PC-3 (cell line): ENCODE results near the gene DGKD. TPM values are rescaled to one million over a fixed set of nuclear protein-coding genes. Genes with fewer than 3 reads are reported as not detected.

Source experiments
- ATAC-seq: fragments of 200-7000 bp; cut with Tn5 transposase; 2 replicates; pipeline ENCODE4 v1.9.1; 2020; ENCODE audit warnings: mild to moderate bottlenecking, moderate library complexity
- BruUV-seq: library from RNA; stranded (reverse); fragments of 400-500 nt; replicated peaks from 2 replicates; lab custom pipeline; 2021; lab: Mats Ljungman, UMichigan
- CTCF ChIA-PET: fragments of 300-600 bp; sonication (Branson Sonifier 250); formaldehyde crosslinking; loops from one replicate; lab custom pipeline; 2022; ENCODE audit warnings: antibody characterized with exemption; lab: Charles Lee
- POLR2A ChIA-PET: fragments of 300-600 bp; sonication (Branson Sonifier 250); formaldehyde crosslinking; loops from one replicate; lab custom pipeline; 2022; ENCODE audit warnings: antibody characterized with exemption; ENCODE audit not compliant: unreplicated experiment; lab: Charles Lee
- DNase-seq: peaks from one replicate; pipeline ENCODE4 v3.0.0-alpha.2; 2015
- H2AFZ ChIP-seq: fragments of 300-600 bp; sonication (generic); 2 replicates; pipeline ENCODE4 v1.6.0; 2016; ENCODE audit warnings: antibody characterized with exemption, low read length
- H3F3A ChIP-seq: fragments of 300-600 bp; sonication (generic); one replicate; pipeline ENCODE4 v1.6.0; 2017; ENCODE audit warnings: antibody characterized with exemption, low read length, control low read depth, mild to moderate bottlenecking; ENCODE audit not compliant: unreplicated experiment
- H3K27ac ChIP-seq: fragments of 300-600 bp; sonication (generic); 2 replicates; pipeline ENCODE4 v1.5.1; 2016; ENCODE audit warnings: mild to moderate bottlenecking, low read length
- H3K27me3 ChIP-seq: fragments of 300-600 bp; sonication (generic); 2 replicates; pipeline ENCODE4 v1.6.1; 2016; ENCODE audit warnings: low read length, mixed read lengths
- H3K36me3 ChIP-seq: fragments of 300-600 bp; sonication (generic); 2 replicates; pipeline ENCODE4 v1.6.1; 2016; ENCODE audit warnings: low read depth, mixed run types, low read length, mixed read lengths
- H3K4me1 ChIP-seq: fragments of 300-600 bp; sonication (generic); 2 replicates; pipeline ENCODE4 v1.5.1; 2016; ENCODE audit warnings: low read length; ENCODE audit not compliant: insufficient read depth
- H3K4me2 ChIP-seq: fragments of 300-600 bp; sonication (generic); 2 replicates; pipeline ENCODE4 v1.6.0; 2016; ENCODE audit warnings: low read length
- H3K4me3 ChIP-seq: fragments of 300-600 bp; sonication (generic); 2 replicates; pipeline ENCODE4 v1.5.1; 2016; ENCODE audit warnings: mild to moderate bottlenecking, low read length, mixed read lengths
- H3K79me2 ChIP-seq: fragments of 300-600 bp; sonication (generic); 2 replicates; pipeline ENCODE4 v1.6.1; 2017; ENCODE audit warnings: low read length, mixed read lengths
- H3K9ac ChIP-seq: fragments of 300-600 bp; sonication (generic); 2 replicates; pipeline ENCODE4 v1.6.0; 2016; ENCODE audit warnings: mild to moderate bottlenecking, low read length
- H3K9me2 ChIP-seq: fragments of 300-600 bp; sonication (generic); replicated peaks from 2 replicates; pipeline ENCODE4 v1.6.1; 2016; ENCODE audit warnings: mixed run types, low read length, mixed read lengths
- H3K9me3 ChIP-seq: fragments of 300-600 bp; sonication (generic); 2 replicates; pipeline ENCODE4 v1.6.1; 2016; ENCODE audit warnings: low read length, mixed read lengths
- H4K20me1 ChIP-seq: fragments of 300-600 bp; sonication (generic); 2 replicates; pipeline ENCODE4 v1.6.1; 2016; ENCODE audit warnings: low read length, mixed read lengths
- CTCF ChIP-seq: fragments of 300-600 bp; sonication (generic); conservative IDR thresholded peaks from 2 replicates; pipeline ENCODE4 v1.5.1; 2017; ENCODE audit warnings: antibody characterized with exemption, low read depth, mild to moderate bottlenecking, low read length
- EZH2 ChIP-seq: fragments of 300-600 bp; sonication (generic); IDR thresholded peaks from one replicate; pipeline ENCODE4 v1.6.1; 2017; ENCODE audit warnings: antibody characterized with exemption, mild to moderate bottlenecking, low read length; ENCODE audit not compliant: unreplicated experiment
- EZH2phosphoT487 ChIP-seq: fragments of 300-600 bp; sonication (generic); IDR thresholded peaks from 2 replicates; pipeline ENCODE4 v1.6.1; 2018; ENCODE audit warnings: mild to moderate bottlenecking, antibody characterized with exemption, low read length, borderline replicate concordance
- intact Hi-C: fragments of 100-400 bp; cut with micrococcal nuclease; formaldehyde crosslinking; loops from 2 replicates; pipeline ENCODE4 v1.9.0; 2023
- total RNA-seq: library from RNA; depleted of rRNA; stranded (reverse); fragments of >200 nt; gene quantifications from 2 replicates; pipeline ENCODE4 v1.2.3, GENCODE V29; 2014

The DGKD gene
- total RNA-seq, 1 experiment from 2014 or later = 23.3 TPM

- Histone ChIP-seq H3K9ac (peak overlapping the region; percentile 80), H3K9me3 (no peaks in the 10 kb centered on the region), H3K9me2 (no peaks in the 10 kb centered on the region), H3K4me2 (peak overlapping the region; percentile 86), H3K27me3 (no peaks in the 10 kb centered on the region), H3K79me2 (peaks cover 85% of the 10 kb centered on the region), H3K27ac (peak overlapping the region; percentile 96), H4K20me1 (no peaks in the 10 kb centered on the region), H3K4me1 (peaks cover 94% of the 10 kb centered on the region), H3K36me3 (peaks cover 11% of the 10 kb centered on the region), H2AFZ (0 out of 2 replicates have a peak overlapping the region, but pooled peaks have one; percentile 0), H3K4me3 (peak overlapping the region; percentile 63), H3F3A (peaks cover 9% of the 10 kb centered on the region)
- intact Hi-C loops = loop anchor here (10.0 kb wide), 1 partner anchor 1606 kb away; no protein-coding TSS in a partner anchor
- POLR2A ChIA-PET = interaction anchor here (0.6 kb wide), 1 partner anchor 14 kb away, joined by 4 read pairs; no protein-coding TSS in a partner anchor
- CTCF ChIA-PET = interaction anchor here (1.5 to 1.6 kb wide), 2 partner anchors 15 to 24 kb away, joined by 4 read pairs; no protein-coding TSS in a partner anchor
- DNase-seq (peak; percentile 81), ATAC-seq (peak; percentile 13)
- BruUV-seq = no TSS peak
- TF ChIP-seq EZH2phosphoT487 (no peak), EZH2 (no peak), CTCF (no peak)
Observed at GRCh38 chr2:233418761-233419546, 64.7 kb downstream of the DGKD start.

GRCh38 chr2:233419602-233420391, 65.5 kb downstream of the DGKD start:
- Histone ChIP-seq H4K20me1 (no peaks in the 10 kb centered on the region), H3K4me1 (peaks cover 94% of the 10 kb centered on the region), H3F3A (peaks cover 9% of the 10 kb centered on the region), H3K4me2 (peak overlapping the region; percentile 86), H2AFZ (no peak overlapping the region), H3K4me3 (peak overlapping the region; percentile 63), H3K36me3 (peaks cover 11% of the 10 kb centered on the region), H3K9me3 (no peaks in the 10 kb centered on the region), H3K9ac (peak overlapping the region; percentile 80), H3K9me2 (no peaks in the 10 kb centered on the region), H3K27me3 (no peaks in the 10 kb centered on the region), H3K27ac (peak overlapping the region; percentile 96), H3K79me2 (peaks cover 90% of the 10 kb centered on the region)
- ATAC-seq (no peak), DNase-seq (no peak)
- intact Hi-C loops = loop anchor here (10.0 kb wide), 2 partner anchors 125 to 1605 kb away; no protein-coding TSS in a partner anchor
- ChIA-PET CTCF (interaction anchor here (1.5 kb wide), 1 partner anchor 23 kb away, joined by 4 read pairs; no protein-coding TSS in a partner anchor), POLR2A (interaction anchor here (0.6 kb wide), 1 partner anchor 13 kb away, joined by 4 read pairs; no protein-coding TSS in a partner anchor)
- TF ChIP-seq EZH2 (no peak), EZH2phosphoT487 (no peak), CTCF (no peak)
- BruUV-seq = TSS peak; percentile 42
